Measurements from ENCODE around the gene SPACA7. TPM values are rescaled to one million over a fixed set of nuclear protein-coding genes. Genes with fewer than 3 reads are reported as not detected.

Gene SPACA7
- total and polyA plus RNA-seq, 9 of the 15 experiments (the other 6 are each of a cell fraction or from before 2014, with no cell fraction given), result not detected

DNA sequence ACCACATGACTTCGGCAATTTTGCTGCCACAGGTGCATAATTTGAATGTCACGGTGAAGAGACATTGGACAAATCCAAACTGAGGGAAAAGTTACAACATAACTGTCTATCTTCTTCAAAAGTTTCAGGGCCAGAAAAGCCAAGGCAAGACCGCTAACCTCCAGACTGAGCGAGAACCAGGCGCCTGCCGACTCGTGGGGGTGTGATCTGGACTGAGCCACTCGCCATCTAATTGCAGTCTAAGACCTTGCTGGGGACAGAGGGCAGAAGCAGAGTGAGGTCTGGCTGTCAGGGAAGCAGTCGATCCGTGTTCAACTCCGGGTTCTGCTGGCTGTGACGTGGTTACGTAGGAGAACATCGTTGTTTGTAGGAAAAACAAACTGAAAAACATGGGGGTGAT is 88.6 kb downstream of the SPACA7 start:
- no peaks in the 10 kb centered on the region for H3K9me3 ChIP-seq (replicated peaks; ENCODE audit: control insufficient read depth, insufficient read depth, low read depth, low read length)
- no peaks in the 10 kb centered on the region for H3K36me3 ChIP-seq (ENCODE audit: control insufficient read depth, insufficient read depth, low read length)
- peaks cover 0 to 4% of the 10 kb centered on the region in 2 experiments; a peak in 1 of 5 replicates for H3K4me1 ChIP-seq (replicated peaks in 1 of 2; ENCODE audit: control insufficient read depth in 2 of 2, insufficient read depth in 2 of 2, low read length in 2 of 2)
- ChIA-PET CTCF (ENCODE audit: low intra/inter-chr PET ratio) (no interaction called here), POLR2A (no interaction called here)
- H3K4me2 ChIP-seq (ENCODE audit: insufficient read depth, low read length), result no peak overlapping the region
- no peaks in the 10 kb centered on the region for H3K9me1 ChIP-seq (ENCODE audit: control insufficient read depth, insufficient read depth, low read length)
- TF ChIP-seq, protein P1, sequence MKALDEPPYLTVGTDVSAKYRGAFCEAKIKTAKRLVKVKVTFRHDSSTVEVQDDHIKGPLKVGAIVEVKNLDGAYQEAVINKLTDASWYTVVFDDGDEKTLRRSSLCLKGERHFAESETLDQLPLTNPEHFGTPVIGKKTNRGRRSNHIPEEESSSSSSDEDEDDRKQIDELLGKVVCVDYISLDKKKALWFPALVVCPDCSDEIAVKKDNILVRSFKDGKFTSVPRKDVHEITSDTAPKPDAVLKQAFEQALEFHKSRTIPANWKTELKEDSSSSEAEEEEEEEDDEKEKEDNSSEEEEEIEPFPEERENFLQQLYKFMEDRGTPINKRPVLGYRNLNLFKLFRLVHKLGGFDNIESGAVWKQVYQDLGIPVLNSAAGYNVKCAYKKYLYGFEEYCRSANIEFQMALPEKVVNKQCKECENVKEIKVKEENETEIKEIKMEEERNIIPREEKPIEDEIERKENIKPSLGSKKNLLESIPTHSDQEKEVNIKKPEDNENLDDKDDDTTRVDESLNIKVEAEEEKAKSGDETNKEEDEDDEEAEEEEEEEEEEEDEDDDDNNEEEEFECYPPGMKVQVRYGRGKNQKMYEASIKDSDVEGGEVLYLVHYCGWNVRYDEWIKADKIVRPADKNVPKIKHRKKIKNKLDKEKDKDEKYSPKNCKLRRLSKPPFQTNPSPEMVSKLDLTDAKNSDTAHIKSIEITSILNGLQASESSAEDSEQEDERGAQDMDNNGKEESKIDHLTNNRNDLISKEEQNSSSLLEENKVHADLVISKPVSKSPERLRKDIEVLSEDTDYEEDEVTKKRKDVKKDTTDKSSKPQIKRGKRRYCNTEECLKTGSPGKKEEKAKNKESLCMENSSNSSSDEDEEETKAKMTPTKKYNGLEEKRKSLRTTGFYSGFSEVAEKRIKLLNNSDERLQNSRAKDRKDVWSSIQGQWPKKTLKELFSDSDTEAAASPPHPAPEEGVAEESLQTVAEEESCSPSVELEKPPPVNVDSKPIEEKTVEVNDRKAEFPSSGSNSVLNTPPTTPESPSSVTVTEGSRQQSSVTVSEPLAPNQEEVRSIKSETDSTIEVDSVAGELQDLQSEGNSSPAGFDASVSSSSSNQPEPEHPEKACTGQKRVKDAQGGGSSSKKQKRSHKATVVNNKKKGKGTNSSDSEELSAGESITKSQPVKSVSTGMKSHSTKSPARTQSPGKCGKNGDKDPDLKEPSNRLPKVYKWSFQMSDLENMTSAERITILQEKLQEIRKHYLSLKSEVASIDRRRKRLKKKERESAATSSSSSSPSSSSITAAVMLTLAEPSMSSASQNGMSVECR (CRISPR knock-in tag; IDR thresholded peaks at IDR 0.05), result no peak
- TF ChIP-seq ZNF717 (CRISPR knock-in tag; IDR thresholded peaks at IDR 0.05) (no peak), MTA3 (IDR thresholded peaks at IDR 0.05; ENCODE audit: borderline replicate concordance) (no peak), HDAC8 (tag; IDR thresholded peaks at IDR 0.05) (no peak), GATAD2B (IDR thresholded peaks at IDR 0.05; ENCODE audit: borderline replicate concordance) (no peak), RBM17 (IDR thresholded peaks at IDR 0.05; ENCODE audit: borderline replicate concordance, low read depth, low read length) (no peak), CHCHD3 (CRISPR knock-in tag; IDR thresholded peaks at IDR 0.05) (no peak), MIER1 (IDR thresholded peaks at IDR 0.05; ENCODE audit: low read depth) (no peak), RBM14 (IDR thresholded peaks at IDR 0.05; ENCODE audit: borderline replicate concordance, insufficient read depth, low read depth, low read length) (no peak)
- TF ChIP-seq, protein P2, sequence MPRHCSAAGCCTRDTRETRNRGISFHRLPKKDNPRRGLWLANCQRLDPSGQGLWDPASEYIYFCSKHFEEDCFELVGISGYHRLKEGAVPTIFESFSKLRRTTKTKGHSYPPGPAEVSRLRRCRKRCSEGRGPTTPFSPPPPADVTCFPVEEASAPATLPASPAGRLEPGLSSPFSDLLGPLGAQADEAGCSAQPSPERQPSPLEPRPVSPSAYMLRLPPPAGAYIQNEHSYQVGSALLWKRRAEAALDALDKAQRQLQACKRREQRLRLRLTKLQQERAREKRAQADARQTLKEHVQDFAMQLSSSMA (CRISPR knock-in tag; IDR thresholded peaks at IDR 0.05), result no peak
- in situ Hi-C loops (cut with MboI), result no loop called here
- 1% methylated on average over 11 of the region's 14 CpGs for WGBS (ENCODE audit: insufficient coverage, low coverage, missing lambda C conversion rate)
- H4K20me1 ChIP-seq (replicated peaks; ENCODE audit: control insufficient read depth, insufficient read depth, low read length), result no peaks in the 10 kb centered on the region
- H3K9ac ChIP-seq (ENCODE audit: insufficient read depth in 1 of 2, low read depth in 2 of 2, low read length in 2 of 2), result no peak overlapping the region
- intact Hi-C loops (cut with micrococcal nuclease), result no loop called here
- FAIRE-seq (no peak), DNase-seq (ENCODE audit: extremely low read depth in 1 of 4, low spot score in 3 of 4) (no peak), ATAC-seq (no peak)
- H3K27ac ChIP-seq (ENCODE audit: extremely low read depth, low read depth, low read length), result no peak overlapping the region
- H3K27me3 ChIP-seq (ENCODE audit: control insufficient read depth in 2 of 2, insufficient read depth in 2 of 2, low read length in 2 of 2), result peaks cover 8 to 49% of the 10 kb centered on the region in 2 experiments; a peak in 4 of 5 replicates
- H3K79me2 ChIP-seq (ENCODE audit: control insufficient read depth, insufficient read depth, low read length), result no peaks in the 10 kb centered on the region
- no peak overlapping the region for H2AFZ ChIP-seq (ENCODE audit: low read depth, low read length)
- no peak overlapping the region for H3K4me3 ChIP-seq
- BruUV-seq (replicated peaks), result no TSS peak

All from K562 (cell line).